ENCODE data around the gene CACNA1B. TPM values are rescaled to one million over a fixed set of nuclear protein-coding genes. Genes with fewer than 3 reads are reported as not detected.

The CACNA1B gene
- total and polyA plus RNA-seq, 10 donors = under 0.01 to 0.09 (median 0.04) TPM; not detected in 4

DNA sequence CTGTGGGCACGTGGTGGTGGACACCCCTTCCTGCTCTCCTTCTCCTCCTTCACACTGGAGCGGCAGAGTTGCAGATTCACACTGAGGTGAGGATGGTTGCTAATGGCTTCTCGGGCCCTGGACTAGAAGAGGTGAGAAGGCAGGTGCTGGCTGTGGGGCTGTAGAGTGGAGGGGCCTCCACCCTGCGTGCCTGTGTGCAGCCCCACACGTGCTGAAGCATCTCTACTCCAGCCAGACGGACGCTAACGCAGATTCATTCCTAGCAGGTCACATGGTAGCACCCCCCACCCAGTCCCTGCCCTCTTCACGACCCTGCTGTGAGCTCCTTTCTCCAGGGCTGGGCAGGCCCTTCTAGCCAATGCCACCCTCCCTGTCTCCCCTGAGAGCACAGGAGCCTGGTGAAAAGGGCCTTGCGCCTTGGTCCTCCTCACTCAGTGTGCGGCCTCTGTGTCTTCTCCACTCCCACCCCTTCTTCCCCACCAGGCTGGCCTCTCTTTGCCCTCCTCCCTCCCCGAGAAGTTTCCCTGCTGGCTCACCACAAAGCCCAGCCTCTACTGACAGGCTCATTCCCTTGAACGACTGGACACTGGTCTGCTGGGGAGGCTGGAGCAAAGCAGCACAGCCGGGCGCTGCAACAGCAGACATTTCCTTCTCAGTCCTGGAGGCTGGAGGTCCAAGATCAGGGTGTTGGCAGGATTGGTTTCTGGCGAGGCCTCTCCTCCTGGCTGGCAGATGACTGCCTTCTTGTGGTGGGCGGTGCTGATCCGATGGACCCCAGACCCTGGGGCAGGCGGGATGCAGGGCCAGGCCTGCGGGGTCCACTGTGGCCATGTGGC lies 14.2 kb downstream of the CACNA1B start:
- intact Hi-C loops (cut with DNase I; ENCODE audit: low total_unique reads) = no loop called here
- no peak overlapping the region for H3K27ac ChIP-seq
- H3K4me1 ChIP-seq = no peaks in the 10 kb centered on the region
- no peak for DNase-seq
- TF ChIP-seq, protein P1, sequence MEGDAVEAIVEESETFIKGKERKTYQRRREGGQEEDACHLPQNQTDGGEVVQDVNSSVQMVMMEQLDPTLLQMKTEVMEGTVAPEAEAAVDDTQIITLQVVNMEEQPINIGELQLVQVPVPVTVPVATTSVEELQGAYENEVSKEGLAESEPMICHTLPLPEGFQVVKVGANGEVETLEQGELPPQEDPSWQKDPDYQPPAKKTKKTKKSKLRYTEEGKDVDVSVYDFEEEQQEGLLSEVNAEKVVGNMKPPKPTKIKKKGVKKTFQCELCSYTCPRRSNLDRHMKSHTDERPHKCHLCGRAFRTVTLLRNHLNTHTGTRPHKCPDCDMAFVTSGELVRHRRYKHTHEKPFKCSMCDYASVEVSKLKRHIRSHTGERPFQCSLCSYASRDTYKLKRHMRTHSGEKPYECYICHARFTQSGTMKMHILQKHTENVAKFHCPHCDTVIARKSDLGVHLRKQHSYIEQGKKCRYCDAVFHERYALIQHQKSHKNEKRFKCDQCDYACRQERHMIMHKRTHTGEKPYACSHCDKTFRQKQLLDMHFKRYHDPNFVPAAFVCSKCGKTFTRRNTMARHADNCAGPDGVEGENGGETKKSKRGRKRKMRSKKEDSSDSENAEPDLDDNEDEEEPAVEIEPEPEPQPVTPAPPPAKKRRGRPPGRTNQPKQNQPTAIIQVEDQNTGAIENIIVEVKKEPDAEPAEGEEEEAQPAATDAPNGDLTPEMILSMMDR (IDR thresholded peaks at IDR 0.05 in 8 of 11, conservative IDR thresholded peaks at IDR 0.05 in 3 of 11) = no peak
- TF ChIP-seq POLR2A (IDR thresholded peaks at IDR 0.05) (no peak), POLR2AphosphoS5 (IDR thresholded peaks at IDR 0.05) (no peak)
- WGBS, 5 donors = 57 to 78% (median 73%) methylated on average over 16 to 20 of the region's 20 CpGs
- H3K36me3 ChIP-seq = no peaks in the 10 kb centered on the region
- peaks cover 0 to 6% (median 0%) of the 10 kb centered on the region in 7 donors for H3K27me3 ChIP-seq (replicated peaks in 1 of 7)
- H3K9me3 ChIP-seq = no peaks in the 10 kb centered on the region
- H3K4me3 ChIP-seq = no peak overlapping the region

DNA sequence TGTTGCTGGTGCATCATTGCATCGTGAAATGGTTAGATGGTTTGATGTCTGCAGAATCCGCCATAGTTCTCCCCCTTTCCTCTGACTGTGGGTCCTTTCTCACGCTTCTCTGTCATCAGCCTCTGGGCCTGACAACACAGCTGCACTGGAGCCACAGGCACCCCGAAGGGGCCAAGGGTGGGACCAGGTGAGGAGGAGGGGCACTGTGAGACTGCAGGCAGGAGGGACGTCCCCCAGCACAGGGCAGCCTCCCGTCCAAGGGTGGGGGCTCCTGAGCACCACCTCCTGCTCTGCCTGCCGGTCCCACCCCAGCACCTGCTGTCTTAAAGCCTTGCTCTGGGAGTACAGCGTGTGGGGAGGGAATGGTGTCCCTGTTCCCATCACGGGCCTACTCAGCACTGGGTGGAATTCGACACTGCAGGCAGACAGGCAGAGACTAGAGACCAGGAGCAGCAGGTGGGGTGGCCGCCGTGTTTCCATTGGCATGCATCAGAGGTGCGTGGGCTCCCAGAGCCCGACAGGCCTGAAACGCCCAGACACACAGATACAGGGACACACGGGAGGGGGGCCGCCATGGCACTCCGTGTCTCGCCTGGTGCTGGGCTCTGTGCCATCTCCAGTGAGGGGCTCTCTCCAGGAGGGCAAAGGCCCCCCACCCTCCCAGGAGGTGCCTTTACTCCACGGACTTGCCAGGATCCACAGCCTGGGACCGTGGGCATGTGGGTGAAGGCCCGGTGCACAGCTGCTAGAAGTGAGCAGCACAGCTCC lies 15.0 kb downstream of the CACNA1B start:
- no peaks in the 10 kb centered on the region for H3K4me1 ChIP-seq
- no peak overlapping the region for H3K4me3 ChIP-seq
- peaks cover 0 to 6% (median 0%) of the 10 kb centered on the region in 7 donors for H3K27me3 ChIP-seq (replicated peaks in 1 of 7)
- peaks cover 0 to 3% (median 0%) of the 10 kb centered on the region in 8 donors for H3K9me3 ChIP-seq
- WGBS, 5 donors = 75 to 83% (median 80%) methylated on average over 17 to 22 of the region's 22 CpGs
- H3K27ac ChIP-seq = no peak overlapping the region
- no peaks in the 10 kb centered on the region for H3K36me3 ChIP-seq
- intact Hi-C loops (cut with DNase I; ENCODE audit: low total_unique reads) = no loop called here
- TF ChIP-seq, protein P1 (IDR thresholded peaks at IDR 0.05 in 8 of 11, conservative IDR thresholded peaks at IDR 0.05 in 3 of 11) = no peak
- TF ChIP-seq POLR2AphosphoS5 (IDR thresholded peaks at IDR 0.05) (no peak), POLR2A (IDR thresholded peaks at IDR 0.05) (no peak)
- no peak for DNase-seq

GRCh38 chr9:137893670-137894069 lies 16.1 kb downstream of the CACNA1B start:
- intact Hi-C loops (cut with DNase I; ENCODE audit: low total_unique reads) = no loop called here
- Histone ChIP-seq H3K27me3 (replicated peaks in 1 of 7) (peaks cover 0 to 6% (median 0%) of the 10 kb centered on the region in 7 donors), H3K9me3 (peaks cover 0 to 14% (median 8%) of the 10 kb centered on the region in 8 donors), H3K4me1 (no peaks in the 10 kb centered on the region), H3K36me3 (no peaks in the 10 kb centered on the region), H3K4me3 (no peak overlapping the region), H3K27ac (no peak overlapping the region)
- DNase-seq = no peak
- TF ChIP-seq POLR2A (IDR thresholded peaks at IDR 0.05) (no peak), POLR2AphosphoS5 (IDR thresholded peaks at IDR 0.05) (no peak)
- TF ChIP-seq, protein P1 (IDR thresholded peaks at IDR 0.05 in 8 of 11, conservative IDR thresholded peaks at IDR 0.05 in 3 of 11) = no peak
- 69 to 82% (median 72%) methylated on average over 5 of the region's 5 CpGs for WGBS, 5 donors

Data from spleen (tissue), 11 donors.